GM21528 (cell line): ENCODE results near the gene PAQR4.

ENCODE experiments used
- ATAC-seq: cut with Tn5 transposase; IDR thresholded peaks from one replicate; pipeline ENCODE4 v1.9.1; 2021; ENCODE audit warnings: mild to moderate bottlenecking, moderate library complexity; ENCODE audit not compliant: unreplicated experiment, low FRiP score

The PAQR4 gene

GRCh38 chr16:2976673-2977072 lies 7.5 kb downstream of the PAQR4 start:
- no peak for ATAC-seq

DNA sequence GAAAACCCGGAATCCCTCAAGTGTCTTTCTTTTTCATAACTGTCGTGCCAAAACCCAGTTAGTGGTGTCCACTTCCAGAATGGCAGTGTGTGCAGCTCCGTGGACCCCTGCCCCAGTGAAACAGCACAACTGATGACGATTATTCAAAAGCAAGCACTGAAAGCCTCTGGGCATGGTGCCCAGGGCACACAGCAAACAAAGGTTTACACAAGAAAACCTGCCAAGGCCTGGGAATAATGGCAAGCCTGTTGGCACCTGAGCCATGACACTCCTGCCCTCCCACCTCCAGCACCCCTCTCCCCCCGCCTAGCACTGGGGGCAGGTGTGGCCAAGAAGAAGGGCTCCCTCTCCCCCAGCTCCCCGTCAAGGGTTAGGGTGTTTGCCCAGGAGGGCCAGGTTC lies 8.3 kb downstream of the PAQR4 start:
- no peak for ATAC-seq

- ATAC-seq, result peak; percentile 5
These were observed 10.6 kb downstream of the PAQR4 start for GRCh38 chr16:2979669-2980226.

DNA sequence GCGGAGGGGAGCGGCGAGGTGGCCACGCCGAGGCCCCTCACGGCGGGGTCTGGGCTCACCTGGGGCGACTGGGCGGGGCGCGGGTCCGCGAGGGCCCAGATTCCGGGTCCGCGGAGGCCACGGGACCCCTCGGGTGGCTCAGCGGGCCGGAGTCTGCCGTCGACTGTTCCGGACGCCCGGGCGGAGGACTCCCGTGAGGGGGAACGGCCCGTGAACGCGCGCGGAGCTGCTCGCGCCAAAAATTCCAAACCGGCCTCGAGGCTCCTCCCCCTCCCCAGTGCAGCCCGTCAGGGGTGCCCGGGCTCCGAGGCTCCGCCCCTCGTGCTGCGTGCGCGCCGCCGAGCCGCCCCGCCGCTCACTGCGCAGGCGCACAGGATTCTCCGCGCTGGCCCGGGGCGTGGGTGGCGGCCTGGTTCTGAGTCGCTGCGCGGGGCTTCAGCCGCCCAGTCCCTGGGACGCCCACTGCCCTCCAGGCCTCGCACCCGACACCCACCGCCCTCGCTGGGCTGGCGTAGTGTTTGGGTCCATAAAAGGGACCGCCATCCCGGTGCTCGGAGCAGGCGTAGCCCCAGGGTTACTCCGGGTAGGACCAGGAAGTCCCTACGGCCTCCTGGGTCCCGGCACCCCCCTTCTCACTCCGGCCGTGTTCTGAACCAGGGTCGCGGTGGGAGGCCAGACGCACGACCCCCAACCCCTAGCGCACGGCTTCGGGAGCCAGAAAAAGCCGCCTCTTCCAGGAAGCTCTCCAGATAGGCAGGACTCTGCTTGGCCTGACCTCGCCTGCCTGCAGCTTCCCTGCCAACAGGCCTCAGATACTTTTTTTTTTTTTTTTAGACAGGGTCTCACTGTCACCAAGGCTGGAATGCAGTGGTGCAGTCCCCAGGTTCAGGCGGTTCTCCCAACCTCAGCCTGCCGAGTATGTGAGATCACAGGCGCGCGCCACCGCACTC lies 11.4 kb downstream of the PAQR4 start, which contains the start of gene PKMYT1:
TSS of gene PKMYT1 (minus strand) at position 220 of the 950 bp plus-strand sequence. CDS start 789 bp downstream, outside the sequence.
- peak; percentile 59 for ATAC-seq

DNA sequence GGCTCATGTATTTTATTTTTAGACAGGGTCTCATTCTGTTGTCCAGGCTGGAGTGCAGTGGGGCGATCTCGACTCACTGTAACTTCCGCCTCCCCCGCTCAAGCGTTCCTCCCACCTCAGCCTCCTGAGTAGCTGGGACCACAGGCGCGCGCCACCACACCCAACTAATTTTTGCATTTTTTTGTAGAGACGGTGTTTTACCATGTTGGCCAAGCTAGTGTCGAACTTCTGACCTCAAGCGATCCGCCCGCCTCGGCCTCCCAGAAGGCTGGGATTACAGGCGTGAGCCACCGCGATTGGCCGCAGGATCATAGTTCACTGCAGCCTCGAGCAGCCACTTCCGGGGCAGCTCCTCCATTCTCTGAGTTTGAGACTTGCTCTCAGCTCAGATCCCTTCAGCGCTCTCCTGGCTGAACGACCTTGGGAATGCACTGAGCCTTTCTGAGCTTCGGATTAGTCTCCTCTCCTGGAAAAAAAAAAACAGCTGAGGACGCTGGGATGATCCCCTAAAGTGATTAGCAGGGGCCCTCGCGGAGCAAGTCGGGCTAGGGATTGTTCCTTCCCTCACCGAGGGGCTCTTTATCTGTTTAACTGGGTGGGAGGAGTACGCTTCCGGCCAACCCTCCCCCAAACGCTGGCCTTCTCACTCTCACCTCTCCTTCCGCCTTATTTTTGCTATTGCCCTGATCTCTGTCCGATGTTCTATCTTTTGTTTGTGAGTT lies 12.2 kb downstream of the PAQR4 start:
- no peak for ATAC-seq

DNA sequence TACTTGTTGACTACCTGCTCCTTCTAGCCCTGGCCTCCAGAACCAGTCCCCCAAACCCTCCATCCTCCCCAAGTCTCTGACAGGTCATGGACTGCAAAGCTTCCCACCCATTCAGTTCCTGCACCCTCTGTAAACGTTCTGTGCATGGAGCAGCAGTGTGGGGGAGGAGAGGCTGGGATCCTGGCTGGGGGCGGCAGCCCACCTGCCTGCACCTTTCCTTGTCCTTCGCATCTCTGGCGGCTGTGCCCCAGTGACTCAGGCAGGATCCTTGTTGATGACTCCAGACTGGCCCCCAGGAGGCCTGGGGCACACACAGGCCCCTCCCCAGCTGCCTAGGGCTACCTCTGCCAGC lies 12.7 kb downstream of the PAQR4 start:
- no peak for ATAC-seq

DNA sequence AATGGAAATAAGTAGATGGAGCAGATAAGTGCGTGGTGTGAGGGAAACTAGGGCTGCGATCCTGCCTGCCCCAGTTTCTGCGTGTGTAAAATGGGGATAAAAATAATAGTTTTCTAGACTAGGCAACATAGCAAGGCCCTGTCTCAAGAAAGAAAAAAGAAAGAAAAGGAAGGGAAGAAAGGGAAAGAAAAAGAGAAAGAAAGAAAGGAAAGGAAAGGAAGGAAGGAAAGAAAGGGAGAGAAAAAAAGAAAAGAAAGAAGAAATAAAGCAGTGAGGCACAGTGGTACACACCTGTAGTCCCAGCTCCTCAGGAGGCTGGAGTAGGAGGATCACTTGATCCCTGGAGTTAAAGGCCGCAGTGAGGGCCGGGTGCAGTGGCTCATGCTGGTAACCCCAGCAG lies 13.3 kb downstream of the PAQR4 start:
- ATAC-seq, result no peak

DNA sequence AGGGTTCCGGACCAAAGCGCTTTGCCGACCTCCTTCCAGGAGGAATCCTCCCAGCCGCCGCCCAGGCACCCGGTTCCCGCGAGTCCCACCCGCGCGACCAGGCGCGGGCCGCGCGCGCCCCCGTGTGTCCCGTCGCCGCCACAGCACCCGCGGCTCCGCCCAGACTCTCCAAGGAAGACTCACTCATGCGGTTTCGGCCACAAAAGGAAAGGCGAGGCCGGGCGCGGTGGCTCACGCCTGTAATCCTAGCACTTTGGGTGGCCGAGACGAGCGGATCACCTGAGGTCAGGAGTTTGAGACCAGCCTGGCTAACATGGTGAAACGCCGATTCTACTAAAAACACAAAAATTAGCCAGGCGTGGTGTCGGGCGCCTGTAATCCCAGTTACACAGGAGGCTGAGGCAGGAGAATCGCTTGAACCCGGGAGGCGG lies 14.6 kb downstream of the PAQR4 start:
- no peak for ATAC-seq

DNA sequence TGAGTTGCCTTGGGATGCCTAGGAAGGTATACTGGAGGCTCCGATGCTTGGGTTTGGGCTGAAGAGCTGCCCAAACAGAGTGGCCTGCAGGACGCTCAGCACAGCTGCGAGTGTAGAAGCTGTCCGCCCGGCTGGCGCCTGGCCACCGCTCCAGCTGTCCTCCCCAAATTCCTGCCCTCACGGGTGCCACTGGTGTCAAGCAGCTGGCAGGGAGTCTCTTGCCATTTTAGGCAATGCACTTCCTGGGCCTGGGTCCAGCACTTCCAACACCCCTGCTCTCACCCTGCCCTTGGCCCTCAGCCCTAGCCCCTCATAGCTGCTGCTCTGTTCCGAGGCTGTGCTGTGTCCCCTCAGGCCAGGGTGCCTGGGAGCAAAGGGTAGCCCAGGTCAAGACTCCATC lies 16.3 kb downstream of the PAQR4 start:
- ATAC-seq, result no peak

DNA sequence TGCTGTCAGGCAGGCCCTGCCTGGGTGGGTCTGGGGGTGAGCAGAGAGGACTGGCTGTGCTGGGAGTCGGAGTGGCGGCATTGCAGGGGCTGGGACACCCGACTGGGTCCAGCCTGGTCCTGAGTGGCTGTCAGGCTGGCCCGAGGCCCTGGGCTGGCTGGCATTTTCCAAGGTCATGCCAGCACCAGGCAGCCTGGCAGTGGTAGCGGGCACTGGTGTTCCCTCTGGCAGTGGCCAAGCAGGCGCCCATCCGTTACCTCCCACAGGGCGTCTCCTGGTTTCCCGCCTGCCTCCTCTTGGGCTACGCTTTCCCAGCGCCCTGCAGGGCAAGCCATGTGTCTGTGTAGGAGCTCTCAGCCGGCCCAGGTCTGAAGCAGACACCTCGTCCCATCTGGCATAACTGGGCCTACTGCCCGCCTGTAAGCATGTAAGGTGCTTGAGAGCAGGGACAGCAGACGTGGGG lies 16.8 kb downstream of the PAQR4 start:
- ATAC-seq, result no peak

- ATAC-seq, result no peak
These were observed 17.6 kb downstream of the PAQR4 start for GRCh38 chr16:2986623-2987188.

GRCh38 chr16:2987286-2987685 lies 18.1 kb downstream of the PAQR4 start:
- ATAC-seq, result no peak

GRCh38 chr16:2987833-2988232 lies 18.7 kb downstream of the PAQR4 start:
- no peak for ATAC-seq

GRCh38 chr16:2988590-2989099 lies 19.5 kb downstream of the PAQR4 start:
- ATAC-seq, result no peak

DNA sequence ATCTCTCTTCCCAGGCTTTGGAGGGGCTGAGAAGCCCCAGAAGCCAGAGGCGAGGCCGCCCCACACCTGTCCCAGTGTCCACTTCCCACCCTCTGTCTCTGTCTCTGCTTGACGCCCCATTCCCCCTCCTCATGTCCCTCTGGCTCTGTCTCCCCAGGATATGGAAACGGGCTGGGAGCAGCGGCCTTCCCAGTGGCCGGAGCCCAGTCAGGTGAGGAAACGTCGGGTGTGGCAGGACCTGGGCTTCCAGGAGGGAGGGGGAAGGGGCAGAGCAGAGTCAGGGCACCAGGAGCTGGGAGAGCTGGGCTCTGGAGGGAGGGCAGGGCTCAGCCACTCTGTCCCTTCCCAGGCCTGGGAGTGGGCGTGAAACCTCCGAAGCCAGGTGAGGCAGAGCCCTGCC lies 21.7 kb downstream of the PAQR4 start:
- ATAC-seq, result no peak

- no peak for ATAC-seq
These were observed 22.6 kb downstream of the PAQR4 start for GRCh38 chr16:2991566-2992261.

DNA sequence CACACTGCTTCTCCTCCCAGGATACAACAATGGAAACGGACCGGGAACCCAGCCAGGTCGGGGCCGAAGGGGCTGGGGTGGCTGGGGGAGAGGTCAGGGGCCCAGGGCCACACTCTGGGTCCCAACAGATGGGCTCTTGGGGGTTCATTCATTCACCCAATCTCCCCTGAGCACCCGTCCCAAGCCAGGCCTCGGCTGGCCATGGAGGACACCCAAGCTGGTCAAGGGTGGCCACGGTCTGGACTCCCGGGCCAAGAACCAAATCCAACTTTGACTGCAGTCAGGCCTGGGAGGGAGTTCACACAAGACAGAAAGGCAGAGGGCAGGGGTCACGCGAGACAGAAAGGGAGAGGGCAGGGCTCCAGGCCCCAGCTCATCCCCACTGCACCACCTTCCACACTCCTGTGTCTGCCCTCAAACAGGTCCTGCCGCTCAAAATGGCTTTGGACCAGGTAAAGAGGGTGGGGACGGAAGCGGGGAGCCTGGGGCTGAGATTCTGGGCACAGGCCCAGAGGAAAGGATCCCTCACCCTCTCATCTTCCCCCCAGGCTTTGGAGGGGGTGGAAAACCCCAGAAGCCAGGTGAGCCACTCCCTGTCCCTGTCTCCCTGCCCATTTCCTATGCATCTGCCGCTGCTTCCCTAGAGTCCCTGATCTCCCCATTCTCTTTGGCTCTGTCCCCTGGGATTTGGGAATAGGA lies 23.4 kb downstream of the PAQR4 start:
- ATAC-seq, result no peak

DNA sequence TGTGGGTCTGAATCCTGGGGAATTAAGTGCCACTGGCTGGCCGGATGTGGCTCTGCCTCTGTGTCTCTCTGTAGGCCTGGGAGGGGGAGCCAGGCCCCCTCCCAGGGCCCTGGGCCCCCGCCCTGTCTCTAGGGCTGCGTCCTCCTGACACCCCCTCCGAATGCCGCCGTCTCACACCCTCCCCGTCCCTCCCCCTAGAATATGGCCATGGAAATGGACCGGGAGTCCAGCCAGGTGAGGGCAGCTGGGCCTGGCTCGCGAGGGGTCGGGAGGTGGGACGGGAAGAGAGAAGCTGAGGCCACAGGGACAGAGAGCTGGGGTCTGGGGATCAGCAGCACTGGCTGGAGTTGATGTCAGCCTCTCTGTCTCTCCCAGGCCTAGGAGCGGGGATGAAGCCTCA lies 27.1 kb downstream of the PAQR4 start:
- ATAC-seq, result no peak

DNA sequence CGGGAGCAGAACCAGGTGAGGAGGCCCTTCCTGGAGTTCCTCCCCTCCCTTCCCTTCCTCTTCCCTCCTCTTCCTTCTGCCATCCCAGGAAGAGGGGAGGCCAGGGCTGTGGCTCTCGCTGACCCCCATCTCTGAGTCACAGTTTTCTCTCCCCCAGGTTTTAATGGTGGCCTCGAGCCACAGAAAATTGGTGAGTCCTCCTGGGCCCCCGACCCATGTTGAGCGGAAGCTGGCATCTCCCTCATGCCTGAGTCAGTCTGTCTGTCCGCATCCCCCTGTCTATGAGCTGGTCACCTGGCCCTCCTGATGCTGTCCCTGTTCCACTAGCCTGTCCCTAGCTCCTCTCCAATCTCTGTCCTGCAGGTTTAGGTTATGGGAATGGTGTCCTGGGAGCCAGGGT lies 30.8 kb downstream of the PAQR4 start:
- no peak for ATAC-seq
